Activated effector memory CD4-positive, alpha-beta T cell treated with anti-CD3 and anti-CD28 coated beads, Interleukin-2, amount 50 U/mL, for 16 hours (primary cell): ENCODE measurements around the gene ATXN7L1.
A peak's percentile ranks its signal among the peaks of the same experiment; 100 is the strongest.

Experiments
- DNase-seq: peaks from one replicate; pipeline ENCODE4 v3.0.0-alpha.2; 2020

ATXN7L1 gene

GRCh38 chr7:105826143-105826542, 50.3 kb downstream of the ATXN7L1 start:
- DNase-seq: no peak

- no peak for DNase-seq
These were observed 51.0 kb downstream of the ATXN7L1 start for GRCh38 chr7:105825371-105825770.

- DNase-seq: no peak
These were observed 53.6 kb downstream of the ATXN7L1 start for GRCh38 chr7:105822806-105823205.

- DNase-seq: no peak
These were observed 54.9 kb downstream of the ATXN7L1 start for GRCh38 chr7:105821527-105821926.

- no peak for DNase-seq
These were observed 55.9 kb downstream of the ATXN7L1 start for GRCh38 chr7:105820363-105821066.

GRCh38 chr7:105819559-105819958, 56.8 kb downstream of the ATXN7L1 start:
- no peak for DNase-seq

GRCh38 chr7:105816954-105817615, 59.3 kb downstream of the ATXN7L1 start:
- DNase-seq: no peak

GRCh38 chr7:105816266-105816843, 60.0 kb downstream of the ATXN7L1 start:
- no peak for DNase-seq

- DNase-seq: no peak
These were observed 60.8 kb downstream of the ATXN7L1 start for GRCh38 chr7:105815576-105815975.

GRCh38 chr7:105814481-105814880, 61.9 kb downstream of the ATXN7L1 start:
- no peak for DNase-seq

- DNase-seq: no peak
These were observed 65.1 kb downstream of the ATXN7L1 start for GRCh38 chr7:105811189-105811847.

GRCh38 chr7:105810556-105810955, 65.8 kb downstream of the ATXN7L1 start:
- no peak for DNase-seq

- peak; percentile 93 for DNase-seq
These were observed 67.5 kb downstream of the ATXN7L1 start for GRCh38 chr7:105808703-105809590.

GRCh38 chr7:105808209-105808608, 68.2 kb downstream of the ATXN7L1 start:
- no peak for DNase-seq

- no peak for DNase-seq
These were observed 69.0 kb downstream of the ATXN7L1 start for GRCh38 chr7:105807448-105807762.

- DNase-seq: peak; percentile 87
These were observed 69.6 kb downstream of the ATXN7L1 start for GRCh38 chr7:105806592-105807447.

- no peak for DNase-seq
These were observed 70.9 kb downstream of the ATXN7L1 start for GRCh38 chr7:105805447-105806019.

- DNase-seq: no peak
These were observed 73.0 kb downstream of the ATXN7L1 start for GRCh38 chr7:105803429-105803736.

GRCh38 chr7:105802604-105803428, 73.6 kb downstream of the ATXN7L1 start:
- DNase-seq: no peak

- no peak for DNase-seq
These were observed 75.4 kb downstream of the ATXN7L1 start for GRCh38 chr7:105800849-105801534.
